Liver (tissue), 9 donors: ENCODE measurements around the gene ANKRD6. TPM values are rescaled to one million over a fixed set of nuclear protein-coding genes. Genes with fewer than 3 reads are reported as not detected.

Source experiments
- DNase-seq: peaks from one replicate; pipeline ENCODE4 v3.0.0-alpha.2; 2017; ENCODE audit warnings: low spot score
- H3K27ac ChIP-seq, 2 donors: one replicate each; pipeline ENCODE4 v1.7.0; 2013; ENCODE audit warnings: inconsistent platforms in 2 of 2, low read length in 2 of 2, control low read depth in 1 of 2, low read depth in 1 of 2, mild to moderate bottlenecking in 1 of 2
- H3K27me3 ChIP-seq, 4 donors: one replicate each; pipeline versions ENCODE4 v1.6.1 to v1.7.0; 2013; ENCODE audit warnings: low read length in 3 of 4, inconsistent platforms in 1 of 4, mild to moderate bottlenecking in 1 of 4, moderate library complexity in 1 of 4; ENCODE audit not compliant: control insufficient read depth in 4 of 4, insufficient read depth in 4 of 4
- H3K36me3 ChIP-seq, 4 donors: one replicate each; pipeline versions ENCODE4 v1.6.1 to v1.7.0; 2013; ENCODE audit warnings: low read length in 3 of 4, mild to moderate bottlenecking in 3 of 4, low read depth in 1 of 4, moderate library complexity in 1 of 4; ENCODE audit not compliant: control insufficient read depth in 4 of 4, insufficient read depth in 3 of 4
- H3K4me1 ChIP-seq, 4 donors: one replicate each; pipeline versions ENCODE4 v1.6.1 to v1.7.0; 2013; ENCODE audit warnings: low read length in 3 of 4, mild to moderate bottlenecking in 3 of 4, moderate library complexity in 1 of 4; ENCODE audit not compliant: control insufficient read depth in 4 of 4, insufficient read depth in 4 of 4
- H3K4me3 ChIP-seq, 3 donors: one replicate each; pipeline versions ENCODE4 v1.6.1 to v1.7.0; 2013; ENCODE audit warnings: low read length in 3 of 3, control low read depth in 1 of 3, low read depth in 1 of 3, mild to moderate bottlenecking in 1 of 3
- H3K9ac ChIP-seq, 2 donors: one replicate each; pipeline ENCODE4 v1.7.0; 2013; ENCODE audit warnings: low read length in 2 of 2, mild to moderate bottlenecking in 2 of 2, moderate library complexity in 2 of 2, control low read depth in 1 of 2, low read depth in 1 of 2
- H3K9me3 ChIP-seq, 4 donors: one replicate each; pipeline versions ENCODE4 v1.6.1 to v1.7.0; 2013; ENCODE audit warnings: low read length in 3 of 4; ENCODE audit not compliant: control insufficient read depth in 4 of 4
- EGR1 ChIP-seq, 2 donors: IDR thresholded peaks; 2 replicates each; pipeline ENCODE4 v1.6.1; 2016 to 2018; ENCODE audit warnings: antibody characterized with exemption in 2 of 2, low read depth in 2 of 2
- FOXA1 ChIP-seq: IDR thresholded peaks from 2 replicates; pipeline ENCODE4 v1.6.1; 2016; ENCODE audit warnings: antibody characterized with exemption
- FOXA2 ChIP-seq: IDR thresholded peaks from 2 replicates; pipeline ENCODE4 v1.6.1; 2016; ENCODE audit warnings: antibody characterized with exemption
- GABPA ChIP-seq, 2 donors: IDR thresholded peaks in 1 of 2; conservative IDR thresholded peaks in 1 of 2; 2 replicates each; pipeline ENCODE4 v1.6.1; 2016; ENCODE audit warnings: antibody characterized with exemption in 2 of 2, mild to moderate bottlenecking in 1 of 2, moderate library complexity in 1 of 2
- HNF4A ChIP-seq, 2 donors: conservative IDR thresholded peaks; 2 replicates each; pipeline ENCODE4 v1.6.1; 2016; ENCODE audit warnings: antibody characterized with exemption in 2 of 2, mild to moderate bottlenecking in 2 of 2
- HNF4G ChIP-seq: IDR thresholded peaks from 2 replicates; pipeline ENCODE4 v1.6.1; 2016; ENCODE audit warnings: antibody characterized with exemption
- NR2F2 ChIP-seq: IDR thresholded peaks from 2 replicates; pipeline ENCODE4 v1.6.1; 2016; ENCODE audit warnings: antibody characterized with exemption
- RAD21 ChIP-seq, 2 donors: IDR thresholded peaks; 2 replicates each; pipeline ENCODE4 v1.6.1; 2016; ENCODE audit warnings: antibody characterized with exemption in 2 of 2, mild to moderate bottlenecking in 2 of 2
- RXRA ChIP-seq, 2 donors: IDR thresholded peaks; 2 replicates each; pipeline ENCODE4 v1.6.1; 2017 to 2018; ENCODE audit warnings: antibody characterized with exemption in 2 of 2, mild to moderate bottlenecking in 1 of 2
- SP1 ChIP-seq: IDR thresholded peaks from 2 replicates; pipeline ENCODE4 v1.6.1; 2018; ENCODE audit warnings: antibody characterized with exemption, mild to moderate bottlenecking
- TAF1 ChIP-seq: conservative IDR thresholded peaks from 2 replicates; pipeline ENCODE4 v1.6.1; 2016; ENCODE audit warnings: antibody characterized with exemption, mild to moderate bottlenecking
- YY1 ChIP-seq: IDR thresholded peaks from 2 replicates; pipeline ENCODE4 v1.6.1; 2016; ENCODE audit warnings: antibody characterized with exemption, mild to moderate bottlenecking
- WGBS: extraction: QIAGEN DNeasy Blood & Tissue Kit; methylation state at CpG from one replicate; pipeline ENCODE4 v1.1.7; 2013; 5-methylcytosine and 5-hydroxymethylcytosine counted together
- polyA plus RNA-seq, 2 donors: library from polyadenylated mRNA; stranded (reverse) in 1 of 2; unstranded in 1 of 2; fragments of 200-250 nt in 1 of 2; fragments of >200 nt in 1 of 2; fragmentation: Nextera tagmentation in 1 of 2; extraction: Ambion mirVana in 1 of 2; gene quantifications; one replicate each; pipeline versions ENCODE4 v1.2.1 to v1.2.3, GENCODE V29; 2013 to 2015
- total RNA-seq, 2 donors: library from RNA; depleted of rRNA; stranded (reverse); fragments of >200 nt; gene quantifications; one replicate each; pipeline ENCODE4 v1.2.3, GENCODE V29; 2014
- TF ChIP-seq, protein P1 (sequence below): fragments of 150-350 bp; IDR thresholded peaks from 2 replicates; pipeline ENCODE4 v1.5.1; 2017; ENCODE audit warnings: improper control_type of control experiment, low read depth, low read length; ENCODE audit not compliant: missing input control
- TF ChIP-seq, protein P2 (sequence below): IDR thresholded peaks from 2 replicates; pipeline ENCODE4 v1.6.1; 2016; ENCODE audit warnings: antibody characterized with exemption
- TF ChIP-seq, protein P3 (sequence below): IDR thresholded peaks from 2 replicates; pipeline ENCODE4 v1.6.1; 2016; ENCODE audit warnings: antibody characterized with exemption, mild to moderate bottlenecking
- TF ChIP-seq, protein P4 (sequence below): IDR thresholded peaks from 2 replicates; pipeline ENCODE4 v1.6.1; 2016; ENCODE audit warnings: antibody characterized with exemption
- TF ChIP-seq, protein P5 (sequence below): IDR thresholded peaks from 2 replicates; pipeline ENCODE4 v1.6.1; 2016; ENCODE audit warnings: antibody characterized with exemption
- donor health status: healthy.
- donor health status: healthy.
- donor health status: healthy.
- donor health status: healthy.
- donor health status: healthy.

The ANKRD6 gene
- total and polyA plus RNA-seq, 4 donors = 2.9 to 9.2 (median 3.8) TPM

DNA sequence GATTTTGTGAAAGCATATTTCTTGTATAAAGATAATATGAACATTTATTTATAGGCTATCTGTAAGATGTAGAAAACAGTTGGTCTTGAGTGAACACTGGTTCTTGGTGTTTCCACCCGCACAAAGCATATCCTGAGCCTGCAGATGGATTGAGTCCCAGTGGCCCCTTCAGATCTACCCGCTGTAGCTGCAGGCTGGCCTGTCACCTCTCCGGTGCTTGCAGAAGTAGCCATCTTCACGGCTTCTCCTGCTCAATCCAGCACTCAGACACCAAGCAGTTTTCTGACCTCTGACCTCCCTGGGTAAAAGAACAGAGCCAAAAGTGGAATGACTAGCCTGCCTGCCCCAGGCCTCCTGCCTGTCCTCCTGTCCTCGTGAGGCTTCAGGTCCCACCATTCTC lies 182.9 kb downstream of the ANKRD6 start:
- 90% methylated on average over 5 of the region's 5 CpGs for WGBS
- H3K4me1 ChIP-seq = no peaks in the 10 kb centered on the region
- H3K27ac ChIP-seq = no peak overlapping the region
- peaks cover 0 to 4% (median 0%) of the 10 kb centered on the region in 4 donors for H3K36me3 ChIP-seq
- no peak for DNase-seq
- TF ChIP-seq FOXA2 = no peak
- TF ChIP-seq RXRA (IDR thresholded peaks at IDR 0.05) = no peak
- TF ChIP-seq HNF4A (conservative IDR thresholded peaks at IDR 0.05) = no peak
- TF ChIP-seq, protein P1, sequence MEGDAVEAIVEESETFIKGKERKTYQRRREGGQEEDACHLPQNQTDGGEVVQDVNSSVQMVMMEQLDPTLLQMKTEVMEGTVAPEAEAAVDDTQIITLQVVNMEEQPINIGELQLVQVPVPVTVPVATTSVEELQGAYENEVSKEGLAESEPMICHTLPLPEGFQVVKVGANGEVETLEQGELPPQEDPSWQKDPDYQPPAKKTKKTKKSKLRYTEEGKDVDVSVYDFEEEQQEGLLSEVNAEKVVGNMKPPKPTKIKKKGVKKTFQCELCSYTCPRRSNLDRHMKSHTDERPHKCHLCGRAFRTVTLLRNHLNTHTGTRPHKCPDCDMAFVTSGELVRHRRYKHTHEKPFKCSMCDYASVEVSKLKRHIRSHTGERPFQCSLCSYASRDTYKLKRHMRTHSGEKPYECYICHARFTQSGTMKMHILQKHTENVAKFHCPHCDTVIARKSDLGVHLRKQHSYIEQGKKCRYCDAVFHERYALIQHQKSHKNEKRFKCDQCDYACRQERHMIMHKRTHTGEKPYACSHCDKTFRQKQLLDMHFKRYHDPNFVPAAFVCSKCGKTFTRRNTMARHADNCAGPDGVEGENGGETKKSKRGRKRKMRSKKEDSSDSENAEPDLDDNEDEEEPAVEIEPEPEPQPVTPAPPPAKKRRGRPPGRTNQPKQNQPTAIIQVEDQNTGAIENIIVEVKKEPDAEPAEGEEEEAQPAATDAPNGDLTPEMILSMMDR = no peak
- TF ChIP-seq NR2F2 = no peak
- no peak for TF ChIP-seq HNF4G
- TF ChIP-seq SP1 = no peak
- no peak for TF ChIP-seq TAF1
- no peak for TF ChIP-seq FOXA1
- H3K27me3 ChIP-seq = no peaks in the 10 kb centered on the region
- no peak overlapping the region for H3K4me3 ChIP-seq
- no peaks in the 10 kb centered on the region for H3K9me3 ChIP-seq
- no peak overlapping the region for H3K9ac ChIP-seq

DNA sequence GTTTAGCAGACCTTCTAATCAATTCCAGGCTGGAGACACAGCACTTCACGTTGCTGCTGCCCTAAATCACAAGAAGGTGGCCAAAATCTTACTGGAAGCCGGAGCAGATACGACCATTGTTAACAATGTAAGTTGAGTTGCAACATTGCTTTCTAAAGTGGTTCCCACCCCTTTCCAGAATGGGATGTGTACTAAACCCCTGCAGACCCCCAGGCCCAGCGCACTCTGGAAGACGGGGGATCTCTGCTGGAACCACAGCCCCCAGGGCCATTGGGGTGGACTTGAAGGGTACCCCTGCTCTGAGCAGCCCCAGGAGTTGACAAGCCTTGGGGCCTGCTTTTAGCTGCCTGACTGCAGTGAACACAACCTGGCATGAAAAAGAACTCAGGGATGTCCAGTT lies 183.6 kb downstream of the ANKRD6 start:
- H3K27ac ChIP-seq = no peak overlapping the region
- peaks cover 0 to 6% (median 0%) of the 10 kb centered on the region in 4 donors for H3K36me3 ChIP-seq
- H3K4me3 ChIP-seq = no peak overlapping the region
- no peak for DNase-seq
- no peaks in the 10 kb centered on the region for H3K4me1 ChIP-seq
- H3K27me3 ChIP-seq = no peaks in the 10 kb centered on the region
- H3K9me3 ChIP-seq = no peaks in the 10 kb centered on the region
- WGBS = 97% methylated on average over 5 of the region's 5 CpGs
- H3K9ac ChIP-seq = no peak overlapping the region
- TF ChIP-seq HNF4G (no peak), FOXA2 (no peak), FOXA1 (no peak), GABPA (IDR thresholded peaks at IDR 0.05 in 1 of 2, conservative IDR thresholded peaks at IDR 0.05 in 1 of 2) (no peak), RXRA (IDR thresholded peaks at IDR 0.05) (no peak), EGR1 (IDR thresholded peaks at IDR 0.05; ENCODE audit: low read depth in 2 of 2) (no peak), RAD21 (IDR thresholded peaks at IDR 0.05) (no peak)
- TF ChIP-seq, protein P2, sequence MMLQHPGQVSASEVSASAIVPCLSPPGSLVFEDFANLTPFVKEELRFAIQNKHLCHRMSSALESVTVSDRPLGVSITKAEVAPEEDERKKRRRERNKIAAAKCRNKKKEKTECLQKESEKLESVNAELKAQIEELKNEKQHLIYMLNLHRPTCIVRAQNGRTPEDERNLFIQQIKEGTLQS = no peak
- TF ChIP-seq, protein P3, sequence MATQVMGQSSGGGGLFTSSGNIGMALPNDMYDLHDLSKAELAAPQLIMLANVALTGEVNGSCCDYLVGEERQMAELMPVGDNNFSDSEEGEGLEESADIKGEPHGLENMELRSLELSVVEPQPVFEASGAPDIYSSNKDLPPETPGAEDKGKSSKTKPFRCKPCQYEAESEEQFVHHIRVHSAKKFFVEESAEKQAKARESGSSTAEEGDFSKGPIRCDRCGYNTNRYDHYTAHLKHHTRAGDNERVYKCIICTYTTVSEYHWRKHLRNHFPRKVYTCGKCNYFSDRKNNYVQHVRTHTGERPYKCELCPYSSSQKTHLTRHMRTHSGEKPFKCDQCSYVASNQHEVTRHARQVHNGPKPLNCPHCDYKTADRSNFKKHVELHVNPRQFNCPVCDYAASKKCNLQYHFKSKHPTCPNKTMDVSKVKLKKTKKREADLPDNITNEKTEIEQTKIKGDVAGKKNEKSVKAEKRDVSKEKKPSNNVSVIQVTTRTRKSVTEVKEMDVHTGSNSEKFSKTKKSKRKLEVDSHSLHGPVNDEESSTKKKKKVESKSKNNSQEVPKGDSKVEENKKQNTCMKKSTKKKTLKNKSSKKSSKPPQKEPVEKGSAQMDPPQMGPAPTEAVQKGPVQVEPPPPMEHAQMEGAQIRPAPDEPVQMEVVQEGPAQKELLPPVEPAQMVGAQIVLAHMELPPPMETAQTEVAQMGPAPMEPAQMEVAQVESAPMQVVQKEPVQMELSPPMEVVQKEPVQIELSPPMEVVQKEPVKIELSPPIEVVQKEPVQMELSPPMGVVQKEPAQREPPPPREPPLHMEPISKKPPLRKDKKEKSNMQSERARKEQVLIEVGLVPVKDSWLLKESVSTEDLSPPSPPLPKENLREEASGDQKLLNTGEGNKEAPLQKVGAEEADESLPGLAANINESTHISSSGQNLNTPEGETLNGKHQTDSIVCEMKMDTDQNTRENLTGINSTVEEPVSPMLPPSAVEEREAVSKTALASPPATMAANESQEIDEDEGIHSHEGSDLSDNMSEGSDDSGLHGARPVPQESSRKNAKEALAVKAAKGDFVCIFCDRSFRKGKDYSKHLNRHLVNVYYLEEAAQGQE = no peak

DNA sequence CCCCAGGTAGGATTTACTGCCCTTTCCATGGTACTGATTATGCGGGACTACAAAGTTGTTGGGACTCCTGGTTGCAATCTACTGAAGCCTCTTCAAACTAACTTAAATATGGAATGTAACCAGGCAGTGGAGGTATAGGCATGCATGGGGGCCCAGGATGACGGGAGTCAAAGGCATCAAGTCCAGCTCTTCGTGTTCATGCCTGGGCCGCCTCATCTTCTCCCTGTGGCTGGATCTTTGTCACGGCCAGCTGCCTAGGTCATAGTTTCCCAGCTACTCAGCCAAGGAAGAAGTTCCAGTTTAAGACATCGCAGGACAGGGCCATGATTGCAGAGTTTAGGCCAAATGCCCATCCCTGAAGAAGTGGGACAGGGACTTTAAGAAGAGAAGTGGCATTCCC lies 185.1 kb downstream of the ANKRD6 start:
- no peaks in the 10 kb centered on the region for H3K4me1 ChIP-seq
- peaks cover 0 to 6% (median 0%) of the 10 kb centered on the region in 4 donors for H3K36me3 ChIP-seq
- no peak overlapping the region for H3K9ac ChIP-seq
- DNase-seq = no peak
- H3K9me3 ChIP-seq = no peaks in the 10 kb centered on the region
- no peak overlapping the region for H3K27ac ChIP-seq
- no peaks in the 10 kb centered on the region for H3K27me3 ChIP-seq
- 99% methylated on average over 6 of the region's 6 CpGs for WGBS
- H3K4me3 ChIP-seq = no peak overlapping the region
- TF ChIP-seq EGR1 (IDR thresholded peaks at IDR 0.05; ENCODE audit: low read depth in 2 of 2) (no peak), RXRA (IDR thresholded peaks at IDR 0.05) (no peak), HNF4A (conservative IDR thresholded peaks at IDR 0.05) (no peak), SP1 (no peak), YY1 (no peak), GABPA (IDR thresholded peaks at IDR 0.05 in 1 of 2, conservative IDR thresholded peaks at IDR 0.05 in 1 of 2) (no peak), FOXA1 (no peak)
- TF ChIP-seq, protein P2 = no peak
- TF ChIP-seq, protein P1 = no peak
- TF ChIP-seq, protein P4, sequence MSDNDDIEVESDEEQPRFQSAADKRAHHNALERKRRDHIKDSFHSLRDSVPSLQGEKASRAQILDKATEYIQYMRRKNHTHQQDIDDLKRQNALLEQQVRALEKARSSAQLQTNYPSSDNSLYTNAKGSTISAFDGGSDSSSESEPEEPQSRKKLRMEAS = no peak
- TF ChIP-seq, protein P5, sequence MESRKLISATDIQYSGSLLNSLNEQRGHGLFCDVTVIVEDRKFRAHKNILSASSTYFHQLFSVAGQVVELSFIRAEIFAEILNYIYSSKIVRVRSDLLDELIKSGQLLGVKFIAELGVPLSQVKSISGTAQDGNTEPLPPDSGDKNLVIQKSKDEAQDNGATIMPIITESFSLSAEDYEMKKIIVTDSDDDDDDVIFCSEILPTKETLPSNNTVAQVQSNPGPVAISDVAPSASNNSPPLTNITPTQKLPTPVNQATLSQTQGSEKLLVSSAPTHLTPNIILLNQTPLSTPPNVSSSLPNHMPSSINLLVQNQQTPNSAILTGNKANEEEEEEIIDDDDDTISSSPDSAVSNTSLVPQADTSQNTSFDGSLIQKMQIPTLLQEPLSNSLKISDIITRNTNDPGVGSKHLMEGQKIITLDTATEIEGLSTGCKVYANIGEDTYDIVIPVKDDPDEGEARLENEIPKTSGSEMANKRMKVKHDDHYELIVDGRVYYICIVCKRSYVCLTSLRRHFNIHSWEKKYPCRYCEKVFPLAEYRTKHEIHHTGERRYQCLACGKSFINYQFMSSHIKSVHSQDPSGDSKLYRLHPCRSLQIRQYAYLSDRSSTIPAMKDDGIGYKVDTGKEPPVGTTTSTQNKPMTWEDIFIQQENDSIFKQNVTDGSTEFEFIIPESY = no peak
